Measurements from ENCODE around the gene GGN.

The GGN gene

DNA sequence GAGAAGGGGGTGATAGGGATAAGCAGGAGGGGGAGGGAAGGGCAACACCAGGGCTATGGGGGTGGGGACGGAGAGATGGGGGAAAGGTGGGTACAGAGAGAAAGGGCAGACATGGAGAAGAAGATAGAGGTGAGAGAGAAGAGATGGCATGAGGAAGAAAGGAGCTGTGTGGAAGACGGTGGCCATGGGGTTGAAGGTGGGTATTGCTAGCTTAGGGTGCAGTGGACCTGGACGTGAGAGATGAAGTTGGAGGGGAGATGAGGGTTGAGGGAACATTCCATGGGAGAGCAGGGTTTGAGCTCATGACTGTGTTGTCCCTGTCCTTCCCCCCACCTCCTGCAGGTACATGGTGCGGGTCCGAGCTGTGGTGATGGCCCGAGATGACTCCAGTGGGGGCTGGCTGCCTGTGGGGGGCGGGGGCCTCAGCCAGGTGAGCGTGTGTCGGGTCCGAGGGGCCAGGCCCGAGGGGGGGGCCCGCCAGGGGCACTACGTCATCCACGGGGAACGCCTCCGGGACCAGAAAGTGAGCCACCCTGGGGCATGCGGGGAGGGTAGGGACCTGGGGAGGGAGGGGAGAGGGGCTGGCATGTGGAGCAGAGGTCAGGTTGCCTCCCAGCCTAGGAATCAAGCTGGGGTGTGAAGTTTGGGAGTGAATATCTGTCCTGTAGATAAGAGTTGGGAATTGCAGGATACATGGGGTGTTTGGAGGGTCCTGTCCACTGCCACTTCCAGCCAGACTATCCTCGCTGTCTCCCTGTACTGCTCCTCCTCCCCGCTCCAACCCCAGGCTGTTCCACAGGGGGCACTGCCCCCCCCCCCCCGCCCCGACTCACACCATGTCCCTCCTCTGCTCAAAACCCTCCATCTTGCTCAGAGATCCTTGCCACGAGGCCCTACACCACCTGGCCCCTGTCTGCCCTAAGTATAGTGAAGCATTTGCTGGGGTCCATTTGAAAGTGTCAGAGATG, 2.4 kb upstream of the GGN start:
- no peak for DNase-seq
- intact Hi-C loops (cut with DNase I) = no loop called here

GRCh38 chr19:38389101-38389925, 1.5 kb upstream of the GGN start:
- intact Hi-C loops (cut with DNase I) = no loop called here
- peak in 26 of 42 donors; percentile 16 to 68 (median 31) for DNase-seq

GRCh38 chr19:38388349-38389100, 691 bp upstream of the GGN start, which contains the start of gene SPRED3:
SPRED3 (plus strand) TSS chr19:38388697; CDS start chr19:38390303, 1,606 bp downstream.
- intact Hi-C loops (cut with DNase I) = no loop called here
- peak in 41 of 42 donors; percentile 9 to 82 (median 58) for DNase-seq

- intact Hi-C loops (cut with DNase I) = no loop called here
- DNase-seq = peak in 3 of 42 donors; percentile 13 to 45 (median 29)
Measured at GRCh38 chr19:38386971-38387549, 774 bp downstream of the GGN start.

- intact Hi-C loops (cut with DNase I) = no loop called here
- no peak for DNase-seq
Measured at GRCh38 chr19:38386300-38386970, 1.4 kb downstream of the GGN start.

DNA sequence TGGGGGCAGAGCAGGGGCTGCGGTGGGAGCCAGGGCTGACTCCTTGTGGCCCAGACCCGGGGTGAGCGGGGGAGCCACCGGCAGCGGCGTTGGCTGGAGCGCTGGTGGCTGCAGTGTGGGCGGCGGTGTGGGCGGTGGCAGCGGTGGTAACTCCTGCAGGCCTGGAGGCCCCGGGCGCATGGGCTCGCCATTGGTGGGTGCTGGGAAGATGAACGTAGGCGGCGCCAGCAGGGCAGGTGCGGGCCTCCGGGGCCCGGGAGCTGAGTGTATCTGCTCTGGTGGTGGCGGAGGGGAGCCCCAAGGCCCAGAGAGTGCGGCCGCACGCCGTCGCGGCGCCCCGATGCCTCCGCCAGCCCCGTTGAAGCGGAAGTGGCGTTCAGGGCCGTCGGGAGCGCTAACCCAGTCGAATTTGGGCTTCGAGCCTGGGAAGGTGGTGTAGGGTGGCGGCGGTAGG, 2.0 kb downstream of the GGN start:
- DNase-seq = no peak
- intact Hi-C loops (cut with DNase I) = no loop called here

GRCh38 chr19:38385057-38385803, 2.6 kb downstream of the GGN start:
- intact Hi-C loops (cut with DNase I) = no loop called here
- no peak for DNase-seq

GRCh38 chr19:38384209-38385027, 3.4 kb downstream of the GGN start:
- intact Hi-C loops (cut with DNase I) = no loop called here
- no peak for DNase-seq

DNA sequence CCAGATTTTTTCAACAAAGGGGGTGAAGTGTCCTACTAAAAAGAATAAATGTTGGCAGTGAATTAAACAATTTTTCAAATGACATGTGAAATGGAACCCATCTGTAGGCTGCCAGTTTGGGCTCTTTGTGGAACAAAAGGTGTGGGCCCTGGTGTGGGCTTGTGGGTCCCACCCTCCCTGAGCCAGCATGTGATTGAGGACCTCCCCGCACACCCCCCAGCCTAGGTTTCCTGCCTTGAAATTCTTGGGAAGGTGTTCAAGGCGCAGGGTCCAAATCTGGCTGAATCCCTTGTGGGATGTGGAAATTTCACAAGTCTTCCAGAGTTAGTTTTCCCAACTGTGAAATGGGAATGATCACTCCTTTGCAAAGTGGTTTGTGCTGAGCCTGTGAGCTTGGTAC, 4.1 kb downstream of the GGN start:
- intact Hi-C loops (cut with DNase I) = no loop called here

DNA sequence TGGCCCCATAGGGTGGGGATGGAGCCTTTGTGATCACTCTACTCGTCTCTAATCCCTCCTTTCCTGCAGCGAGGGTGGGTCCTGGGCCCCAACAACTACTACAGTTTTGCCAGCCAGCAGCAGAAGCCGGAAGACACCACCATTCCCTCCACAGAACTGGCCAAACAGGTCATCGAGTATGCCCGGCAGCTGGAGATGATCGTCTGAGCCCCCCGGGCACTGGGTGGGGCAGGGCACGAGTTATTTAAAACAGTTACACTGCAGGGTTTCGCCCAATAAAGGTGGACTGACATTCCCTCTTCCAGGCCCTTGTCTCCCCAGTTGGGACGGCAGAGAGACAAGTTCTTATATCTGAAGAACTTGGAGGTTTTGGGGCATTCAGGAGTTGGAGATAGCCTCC, 4.7 kb downstream of the GGN start:
- intact Hi-C loops (cut with DNase I) = no loop called here
- DNase-seq = no peak

More for the DNA sequence above, 4.1 kb downstream of the GGN start:
- DNase-seq = no peak

- no peak for DNase-seq
- intact Hi-C loops (cut with DNase I) = no loop called here
Measured at GRCh38 chr19:38381138-38381537, 6.7 kb downstream of the GGN start.

DNA sequence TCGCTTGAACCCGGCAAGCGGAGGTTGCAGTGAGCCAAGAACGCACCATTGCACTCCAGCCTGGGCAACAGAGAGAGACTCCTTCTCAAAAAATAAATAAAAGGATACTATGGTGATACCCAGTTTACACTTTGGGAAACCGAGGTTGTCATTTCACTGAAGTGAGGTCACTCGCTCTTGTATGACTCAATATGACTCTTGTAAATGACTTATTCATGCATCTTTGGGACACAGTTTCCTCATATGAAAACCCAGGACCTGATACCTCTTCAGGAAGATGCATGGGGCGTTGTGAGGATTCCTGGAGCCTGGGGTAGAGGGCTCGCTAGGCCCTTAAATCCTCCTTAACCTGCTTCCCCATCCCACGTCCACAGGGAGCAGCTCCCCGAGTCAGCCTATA, 9.0 kb downstream of the GGN start:
- DNase-seq = no peak
- intact Hi-C loops (cut with DNase I) = no loop called here

GRCh38 chr19:38377052-38377451, 10.8 kb downstream of the GGN start:
- intact Hi-C loops (cut with DNase I) = no loop called here
- DNase-seq = no peak

DNA sequence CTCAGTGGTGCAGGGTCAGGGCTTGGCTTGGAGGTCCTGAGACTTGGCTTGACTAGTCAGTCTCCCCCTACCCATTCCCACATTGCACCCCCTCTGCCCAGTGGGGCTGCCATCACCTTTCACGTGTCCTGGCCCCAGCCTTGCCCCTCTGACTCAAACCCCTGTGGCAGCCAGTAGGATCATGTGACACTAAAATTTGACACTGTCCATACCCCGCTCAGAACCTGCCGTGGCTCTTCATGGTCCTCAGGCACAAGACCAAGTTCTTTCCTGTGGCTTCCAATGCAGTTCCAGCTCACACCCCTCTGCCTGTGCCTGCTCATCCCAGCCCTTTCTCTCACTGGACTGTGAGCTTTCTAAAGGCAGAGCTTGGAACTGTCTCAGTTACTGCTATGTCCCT, 11.3 kb downstream of the GGN start:
- intact Hi-C loops (cut with DNase I) = no loop called here
- no peak for DNase-seq

DNA sequence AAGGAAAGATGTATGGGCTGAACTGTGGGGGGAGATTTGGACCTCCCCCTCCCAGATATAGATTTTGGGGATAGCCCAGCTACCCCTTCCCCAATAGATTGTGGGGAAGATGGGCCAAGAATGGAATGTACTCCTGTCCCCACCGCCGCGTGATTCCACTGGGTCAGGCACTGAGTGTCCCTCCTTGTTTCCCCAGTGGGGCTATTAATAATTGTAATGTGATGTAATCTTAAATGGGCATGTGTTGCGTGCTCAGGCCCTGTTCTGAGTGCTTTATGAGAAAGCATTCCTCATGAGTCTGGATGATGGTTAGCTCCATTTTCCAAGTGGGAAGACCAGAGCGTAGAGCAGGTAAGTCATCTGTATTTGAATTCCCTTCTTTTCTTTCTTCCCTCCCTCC, 12.1 kb downstream of the GGN start:
- DNase-seq = no peak
- intact Hi-C loops (cut with DNase I) = no loop called here

- DNase-seq = peak in 1 of 42 donors; percentile 21
- intact Hi-C loops (cut with DNase I) = no loop called here
Measured at GRCh38 chr19:38375098-38375493, 12.7 kb downstream of the GGN start.

Measured in head of caudate nucleus (tissue), 42 donors.